OCI-LY7 (cell line): ENCODE data around the gene B4GAT1. TPM values are rescaled to one million over a fixed set of nuclear protein-coding genes. Genes with fewer than 3 reads are reported as not detected.

Experiments
- BruUV-seq: library from RNA; stranded (reverse); fragments of 400-500 nt; replicated peaks from 2 replicates; lab custom pipeline; 2021; lab: Mats Ljungman, UMichigan
- CTCF ChIA-PET: fragments of 300-600 bp; sonication (Branson Sonifier 250); formaldehyde crosslinking; loops from one replicate; lab custom pipeline; 2022; ENCODE audit warnings: antibody characterized with exemption; ENCODE audit not compliant: unreplicated experiment; lab: Charles Lee
- POLR2A ChIA-PET: fragments of 300-600 bp; sonication (Branson Sonifier 250); formaldehyde crosslinking; loops from one replicate; lab custom pipeline; 2022; ENCODE audit warnings: antibody characterized with exemption; lab: Charles Lee
- DNase-seq: peaks from one replicate; pipeline ENCODE4 v3.0.0-alpha.2; 2015; ENCODE audit warnings: low spot score
- H2AFZ ChIP-seq: fragments of 200-600 bp; sonication (generic), shearing (Covaris generic); 2 replicates; pipeline ENCODE4 v1.6.1; 2014; ENCODE audit warnings: mild to moderate bottlenecking, antibody characterized with exemption, low read length, moderate library complexity
- H3K27ac ChIP-seq: fragments of 200-600 bp; sonication (generic); 2 replicates; pipeline ENCODE4 v1.5.1; 2014; ENCODE audit warnings: mixed run types, low read depth, mild to moderate bottlenecking, moderate library complexity, low read length, inconsistent platforms; ENCODE audit not compliant: poor library complexity, severe bottlenecking
- H3K36me3 ChIP-seq: fragments of 200-600 bp; sonication (generic); 2 replicates; pipeline ENCODE4 v1.6.1; 2014; ENCODE audit warnings: mild to moderate bottlenecking, antibody characterized with exemption, low read length, moderate library complexity, mixed read lengths; ENCODE audit not compliant: insufficient read depth
- H3K4me1 ChIP-seq: fragments of 200-600 bp; sonication (generic); 2 replicates; pipeline ENCODE4 v1.5.1; 2014; ENCODE audit warnings: mild to moderate bottlenecking, low read length; ENCODE audit not compliant: insufficient read depth, poor library complexity, severe bottlenecking
- H3K4me2 ChIP-seq: fragments of 200-600 bp; sonication (generic); 2 replicates; pipeline ENCODE4 v1.6.1; 2014; ENCODE audit warnings: mild to moderate bottlenecking, low read length
- H3K4me3 ChIP-seq: fragments of 200-600 bp; sonication (generic); 2 replicates; pipeline ENCODE4 v1.5.1; 2014; ENCODE audit warnings: mild to moderate bottlenecking, low read depth, low read length; ENCODE audit not compliant: poor library complexity, severe bottlenecking
- H3K79me2 ChIP-seq: fragments of 200-600 bp; sonication (generic); 2 replicates; pipeline ENCODE4 v1.6.1; 2016; ENCODE audit warnings: low read depth, mild to moderate bottlenecking, low read length, moderate library complexity, mixed read lengths; ENCODE audit not compliant: insufficient read depth
- H3K9me2 ChIP-seq: fragments of 200-600 bp; sonication (generic); 2 replicates; pipeline ENCODE4 v1.6.1; 2016; ENCODE audit warnings: mild to moderate bottlenecking, low read length, mixed read lengths; ENCODE audit not compliant: insufficient read depth
- H3K9me3 ChIP-seq: fragments of 200-600 bp; sonication (generic); 2 replicates; pipeline ENCODE4 v1.6.1; 2014; ENCODE audit warnings: mild to moderate bottlenecking, mixed run types, low read length, mixed read lengths
- H4K20me1 ChIP-seq: fragments of 200-600 bp; sonication (generic); 2 replicates; pipeline ENCODE4 v1.6.1; 2014; ENCODE audit warnings: mild to moderate bottlenecking, antibody characterized with exemption, low read length, moderate library complexity, mixed read lengths; ENCODE audit not compliant: insufficient read depth
- EZH2phosphoT487 ChIP-seq: fragments of 200-600 bp; sonication (generic); IDR thresholded peaks from 2 replicates; pipeline ENCODE4 v1.6.1; 2018; ENCODE audit warnings: low read depth, borderline replicate concordance, mild to moderate bottlenecking, mixed run types, antibody characterized with exemption, low read length, moderate library complexity, mixed read lengths
- intact Hi-C: fragments of 100-400 bp; cut with micrococcal nuclease; formaldehyde crosslinking; loops from one replicate; pipeline ENCODE4 v1.10.0; 2022; ENCODE audit not compliant: unreplicated experiment
- total RNA-seq, 2 experiments: library from RNA; depleted of rRNA in 1 of 2; stranded (reverse); fragments of >200 nt in 1 of 2; shearing (Covaris generic) in 1 of 2; gene quantifications; 2 replicates each; pipeline ENCODE4 v1.2.3, GENCODE V29; 2014 to 2022
- TF ChIP-seq, protein P1 (sequence below): fragments of 200-600 bp; sonication (generic); conservative IDR thresholded peaks from 2 replicates; pipeline ENCODE4 v1.5.1; 2014; ENCODE audit warnings: mild to moderate bottlenecking, antibody characterized with exemption, low read length, moderate library complexity, mixed read lengths

B4GAT1 gene
- total RNA-seq, 2 experiments from 2014 or later: 9.8 to 11.7 TPM

DNA sequence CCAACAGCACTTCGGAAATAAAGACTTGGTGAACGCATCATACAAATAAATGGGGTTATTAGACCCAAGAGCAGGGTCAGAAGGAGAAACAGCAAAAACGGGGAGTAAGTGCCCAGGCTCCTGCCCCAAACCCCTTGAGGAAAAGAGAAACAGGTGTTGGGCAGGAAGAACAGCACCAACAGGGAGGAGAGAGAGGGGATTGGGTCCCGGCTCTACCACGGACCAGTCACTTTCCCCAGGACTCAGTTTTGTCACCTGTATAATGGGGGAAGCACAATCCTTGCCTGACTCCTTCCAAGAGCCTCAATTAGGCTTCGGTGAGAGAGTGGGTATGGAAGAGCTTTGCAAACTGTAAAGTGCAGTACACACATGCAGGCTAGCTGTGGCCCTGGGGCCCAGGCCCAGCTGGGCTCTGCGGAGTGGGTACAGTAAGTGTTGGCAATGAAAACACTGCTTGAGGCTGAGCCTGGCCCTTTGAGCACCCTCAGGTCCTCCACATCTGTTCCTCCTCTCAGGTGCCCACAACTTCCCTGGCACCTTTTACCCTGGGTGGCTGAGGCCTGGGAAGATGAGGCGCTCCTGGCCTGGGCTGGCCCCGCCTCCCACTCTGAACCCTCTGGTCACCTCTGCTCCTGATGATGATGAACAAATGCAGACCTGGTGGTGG lies 15.2 kb upstream of the B4GAT1 start:
- no peaks in the 10 kb centered on the region for H3K9me2 ChIP-seq
- H3K4me1 ChIP-seq: no peaks in the 10 kb centered on the region
- H3K36me3 ChIP-seq: peaks cover 67% of the 10 kb centered on the region
- no peak overlapping the region for H3K4me2 ChIP-seq
- TF ChIP-seq, protein P1, sequence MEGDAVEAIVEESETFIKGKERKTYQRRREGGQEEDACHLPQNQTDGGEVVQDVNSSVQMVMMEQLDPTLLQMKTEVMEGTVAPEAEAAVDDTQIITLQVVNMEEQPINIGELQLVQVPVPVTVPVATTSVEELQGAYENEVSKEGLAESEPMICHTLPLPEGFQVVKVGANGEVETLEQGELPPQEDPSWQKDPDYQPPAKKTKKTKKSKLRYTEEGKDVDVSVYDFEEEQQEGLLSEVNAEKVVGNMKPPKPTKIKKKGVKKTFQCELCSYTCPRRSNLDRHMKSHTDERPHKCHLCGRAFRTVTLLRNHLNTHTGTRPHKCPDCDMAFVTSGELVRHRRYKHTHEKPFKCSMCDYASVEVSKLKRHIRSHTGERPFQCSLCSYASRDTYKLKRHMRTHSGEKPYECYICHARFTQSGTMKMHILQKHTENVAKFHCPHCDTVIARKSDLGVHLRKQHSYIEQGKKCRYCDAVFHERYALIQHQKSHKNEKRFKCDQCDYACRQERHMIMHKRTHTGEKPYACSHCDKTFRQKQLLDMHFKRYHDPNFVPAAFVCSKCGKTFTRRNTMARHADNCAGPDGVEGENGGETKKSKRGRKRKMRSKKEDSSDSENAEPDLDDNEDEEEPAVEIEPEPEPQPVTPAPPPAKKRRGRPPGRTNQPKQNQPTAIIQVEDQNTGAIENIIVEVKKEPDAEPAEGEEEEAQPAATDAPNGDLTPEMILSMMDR: no peak
- TF ChIP-seq EZH2phosphoT487: no peak
- POLR2A ChIA-PET: no interaction called here
- H2AFZ ChIP-seq: no peak overlapping the region
- no TSS peak for BruUV-seq
- no peak for DNase-seq
- no peak overlapping the region for H3K27ac ChIP-seq
- intact Hi-C loops: no loop called here
- H3K9me3 ChIP-seq: no peaks in the 10 kb centered on the region
- CTCF ChIA-PET: interaction anchor here (0.5 kb wide), 1 partner anchor 915 kb away, joined by 3 read pairs; no protein-coding TSS in a partner anchor
- H4K20me1 ChIP-seq: no peaks in the 10 kb centered on the region
- H3K79me2 ChIP-seq: no peaks in the 10 kb centered on the region
- H3K4me3 ChIP-seq: no peak overlapping the region

DNA sequence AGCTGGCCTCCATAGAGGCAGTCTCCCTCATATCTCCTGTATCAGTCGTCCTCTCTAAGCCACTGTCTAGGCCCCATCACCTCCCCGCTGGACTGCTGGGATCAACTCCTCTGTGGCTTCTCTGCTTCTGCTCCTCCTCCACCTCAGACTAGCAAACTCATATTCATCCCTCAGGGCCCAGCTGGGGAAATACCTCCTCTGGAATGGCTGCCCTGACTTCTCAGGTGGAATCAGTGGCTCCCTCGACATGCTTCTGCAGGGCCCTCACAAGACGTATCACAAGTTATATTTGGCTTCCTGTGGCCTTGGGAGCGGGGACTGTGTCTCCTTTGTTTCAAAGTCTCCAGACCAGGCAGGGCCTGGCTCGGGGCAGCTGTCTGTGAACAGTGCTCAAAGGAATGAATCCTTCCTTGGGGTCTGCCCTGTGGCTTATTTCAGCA lies 14.1 kb upstream of the B4GAT1 start:
- H4K20me1 ChIP-seq: no peaks in the 10 kb centered on the region
- CTCF ChIA-PET: no interaction called here
- no peak overlapping the region for H3K4me2 ChIP-seq
- H2AFZ ChIP-seq: no peak overlapping the region
- H3K4me1 ChIP-seq: no peaks in the 10 kb centered on the region
- H3K36me3 ChIP-seq: peaks cover 56% of the 10 kb centered on the region
- POLR2A ChIA-PET: no interaction called here
- DNase-seq: no peak
- no peak overlapping the region for H3K4me3 ChIP-seq
- intact Hi-C loops: no loop called here
- H3K27ac ChIP-seq: no peak overlapping the region
- no peaks in the 10 kb centered on the region for H3K79me2 ChIP-seq
- H3K9me3 ChIP-seq: no peaks in the 10 kb centered on the region
- no TSS peak for BruUV-seq
- no peaks in the 10 kb centered on the region for H3K9me2 ChIP-seq
- TF ChIP-seq, protein P1: no peak
- TF ChIP-seq EZH2phosphoT487: no peak

DNA sequence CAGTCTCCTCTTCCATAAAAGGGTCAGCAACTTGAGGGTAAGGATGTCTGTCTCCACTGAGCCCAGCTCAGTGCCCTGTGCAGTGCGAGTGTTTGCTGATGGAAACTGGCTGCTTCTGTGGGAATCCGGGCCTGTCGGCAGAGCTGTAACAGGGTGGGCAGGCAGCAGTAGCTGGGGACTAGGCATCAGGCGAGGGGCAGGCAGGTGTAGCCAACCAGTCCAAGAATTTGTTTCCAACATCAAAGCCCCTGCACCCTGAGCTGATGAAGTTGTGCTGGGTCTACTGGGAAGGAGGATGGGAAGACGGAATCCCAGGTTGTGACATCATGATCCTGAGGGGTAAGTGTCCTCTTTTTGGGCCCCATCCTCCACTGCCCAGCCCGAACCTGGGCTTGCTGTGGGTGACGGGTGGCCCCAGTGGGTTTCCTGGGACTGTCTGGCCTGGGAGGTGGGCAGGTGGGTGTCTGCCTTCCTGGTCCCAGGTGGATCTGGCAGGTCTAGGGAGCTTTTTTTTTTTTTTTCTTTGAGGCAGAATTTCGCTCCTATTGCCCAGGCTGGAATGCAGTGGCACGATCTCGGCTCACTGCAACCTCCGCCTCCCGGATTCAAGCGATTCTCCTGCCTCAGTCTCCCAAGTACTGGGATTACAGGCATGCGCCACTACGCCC lies 13.1 kb upstream of the B4GAT1 start:
- no peak overlapping the region for H3K4me3 ChIP-seq
- H3K4me1 ChIP-seq: no peaks in the 10 kb centered on the region
- BruUV-seq: no TSS peak
- ChIA-PET CTCF (no interaction called here), POLR2A (interaction anchor here (0.6 kb wide), 1 partner anchor 13 kb away, joined by 3 read pairs; no protein-coding TSS in a partner anchor)
- no peaks in the 10 kb centered on the region for H3K79me2 ChIP-seq
- DNase-seq: no peak
- TF ChIP-seq, protein P1: no peak
- no peak for TF ChIP-seq EZH2phosphoT487
- peaks cover 48% of the 10 kb centered on the region for H3K36me3 ChIP-seq
- intact Hi-C loops: no loop called here
- H3K9me3 ChIP-seq: no peaks in the 10 kb centered on the region
- no peak overlapping the region for H3K27ac ChIP-seq
- no peak overlapping the region for H2AFZ ChIP-seq
- H3K4me2 ChIP-seq: no peak overlapping the region
- H3K9me2 ChIP-seq: no peaks in the 10 kb centered on the region
- H4K20me1 ChIP-seq: no peaks in the 10 kb centered on the region
